Suprapubic skin (tissue), 2 donors: ENCODE results near the gene PRSS57.

Source experiments
- EP300 ChIP-seq: sonication (generic); formaldehyde crosslinking; IDR thresholded peaks from one replicate; pipeline ENCODE4 v1.6.1; 2017; ENCODE audit warnings: antibody characterized with exemption
- POLR2A ChIP-seq, 2 donors: fragments of 450-650 bp; IDR thresholded peaks; one replicate each; pipeline ENCODE4 v1.6.1; 2017; ENCODE audit warnings: antibody characterized with exemption in 2 of 2, mild to moderate bottlenecking in 2 of 2, moderate library complexity in 2 of 2

DNA sequence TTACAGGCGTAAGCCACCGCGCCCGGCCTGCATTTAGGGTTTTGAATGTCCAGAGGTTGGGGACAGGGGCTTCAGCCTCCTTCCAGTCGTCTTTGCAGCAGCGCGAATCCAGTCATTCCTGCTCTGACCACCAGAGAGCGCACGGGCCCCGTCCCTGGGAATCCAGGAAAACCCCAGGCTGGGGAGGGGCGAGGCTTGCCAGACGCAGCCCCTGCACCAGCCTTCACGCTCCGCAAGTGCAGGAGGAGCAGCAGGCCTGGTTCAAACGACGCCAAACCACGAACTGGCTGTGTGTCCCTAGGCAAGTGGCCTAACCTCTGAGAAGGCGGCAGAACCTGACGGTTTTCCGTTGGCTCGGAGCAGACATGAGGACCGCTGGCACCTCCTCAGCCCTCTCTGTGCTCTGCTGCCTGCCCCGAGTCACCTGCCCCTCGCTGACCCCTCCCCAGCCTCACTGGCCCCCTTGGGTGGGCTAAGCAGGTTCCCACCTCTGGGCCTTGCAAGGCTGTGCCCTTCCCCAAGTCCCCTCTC lies 30.3 kb downstream of the PRSS57 start:
- TF ChIP-seq EP300 (no peak), POLR2A (IDR thresholded peaks at IDR 0.05) (no peak)
